Esophagus squamous epithelium (tissue), 4 donors: ENCODE results near the gene ABR.

Experiments used
- POLR2A ChIP-seq, 4 donors: fragments of 450-650 bp; IDR thresholded peaks; one replicate each; pipeline ENCODE4 v1.6.1; 2017; ENCODE audit warnings: antibody characterized with exemption in 4 of 4, mild to moderate bottlenecking in 4 of 4, moderate library complexity in 3 of 4
- TF ChIP-seq, protein P1 (sequence below), 6 experiments: fragments of 450-650 bp in 4 of 6; fragments of 200-600 bp in 2 of 6; sonication (generic) in 2 of 6; IDR thresholded peaks; one replicate each; pipeline ENCODE4 v1.5.1; 2016 to 2019; ENCODE audit warnings: antibody characterized with exemption in 6 of 6, mild to moderate bottlenecking in 4 of 6, moderate library complexity in 4 of 6

DNA sequence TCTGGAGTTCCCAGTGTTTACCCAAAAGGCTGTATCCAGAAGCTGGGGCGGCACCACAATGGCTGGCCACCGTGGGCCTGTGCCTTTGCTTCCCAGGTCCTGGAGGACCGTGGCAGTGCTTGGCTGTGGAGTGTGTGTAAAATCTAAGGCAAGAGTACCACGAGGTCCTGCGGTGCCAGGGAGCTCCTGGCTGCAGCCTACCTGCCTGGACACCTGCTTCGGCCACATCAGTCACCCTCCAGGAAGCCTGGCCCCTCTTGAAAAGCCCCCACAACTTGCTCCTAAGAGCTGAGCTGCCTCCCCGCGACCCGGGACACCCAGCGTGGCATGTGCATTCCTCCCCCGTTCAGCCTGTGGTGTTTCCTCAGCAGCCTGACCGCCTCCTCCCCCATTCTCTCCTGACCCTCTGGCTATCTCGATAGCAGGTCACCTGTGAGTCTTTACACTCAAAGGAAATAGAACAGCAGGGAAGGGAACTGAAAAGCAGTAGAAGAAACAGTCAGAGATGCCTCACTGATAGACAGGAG, 174.9 kb downstream of the ABR start:
- TF ChIP-seq, protein P1, sequence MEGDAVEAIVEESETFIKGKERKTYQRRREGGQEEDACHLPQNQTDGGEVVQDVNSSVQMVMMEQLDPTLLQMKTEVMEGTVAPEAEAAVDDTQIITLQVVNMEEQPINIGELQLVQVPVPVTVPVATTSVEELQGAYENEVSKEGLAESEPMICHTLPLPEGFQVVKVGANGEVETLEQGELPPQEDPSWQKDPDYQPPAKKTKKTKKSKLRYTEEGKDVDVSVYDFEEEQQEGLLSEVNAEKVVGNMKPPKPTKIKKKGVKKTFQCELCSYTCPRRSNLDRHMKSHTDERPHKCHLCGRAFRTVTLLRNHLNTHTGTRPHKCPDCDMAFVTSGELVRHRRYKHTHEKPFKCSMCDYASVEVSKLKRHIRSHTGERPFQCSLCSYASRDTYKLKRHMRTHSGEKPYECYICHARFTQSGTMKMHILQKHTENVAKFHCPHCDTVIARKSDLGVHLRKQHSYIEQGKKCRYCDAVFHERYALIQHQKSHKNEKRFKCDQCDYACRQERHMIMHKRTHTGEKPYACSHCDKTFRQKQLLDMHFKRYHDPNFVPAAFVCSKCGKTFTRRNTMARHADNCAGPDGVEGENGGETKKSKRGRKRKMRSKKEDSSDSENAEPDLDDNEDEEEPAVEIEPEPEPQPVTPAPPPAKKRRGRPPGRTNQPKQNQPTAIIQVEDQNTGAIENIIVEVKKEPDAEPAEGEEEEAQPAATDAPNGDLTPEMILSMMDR (IDR thresholded peaks at IDR 0.05): no peak
- TF ChIP-seq POLR2A (IDR thresholded peaks at IDR 0.05): no peak
